HepG2 (cell line): ENCODE measurements around the gene TXNRD2. TPM values are rescaled to one million over a fixed set of nuclear protein-coding genes. Genes with fewer than 3 reads are reported as not detected.
A peak's percentile ranks its signal among the peaks of the same experiment; 100 is the strongest.

Experiments
- GATA4 ChIP-seq: sonication (generic); IDR thresholded peaks from 2 replicates; pipeline ENCODE4 v1.6.1; 2016; ENCODE audit warnings: antibody characterized with exemption, low read depth, borderline replicate concordance
- GMEB1 ChIP-seq: sonication (generic); formaldehyde crosslinking; IDR thresholded peaks from 2 replicates; pipeline ENCODE4 v1.5.1; 2020; ENCODE audit warnings: missing genetic modification reagents, mild to moderate bottlenecking, borderline replicate concordance
- HNF4G ChIP-seq, 2 experiments: sonication (generic) in 1 of 2; formaldehyde crosslinking in 1 of 2; IDR thresholded peaks; 2 replicates each; pipeline versions ENCODE4 v1.4.0 to v1.6.1; 2011 to 2020; ENCODE audit warnings: borderline replicate concordance in 2 of 2, low read depth in 2 of 2, mild to moderate bottlenecking in 2 of 2, low read length in 1 of 2, missing genetic modification reagents in 1 of 2, moderate library complexity in 1 of 2
- SAP130 ChIP-seq: IDR thresholded peaks from 2 replicates; pipeline ENCODE4 v1.6.1; 2016; ENCODE audit warnings: low read depth
- STAT5B ChIP-seq: sonication (generic); formaldehyde crosslinking; IDR thresholded peaks from 2 replicates; pipeline ENCODE4 v1.4.0; 2020; ENCODE audit warnings: missing genetic modification reagents
- TGIF2 ChIP-seq: IDR thresholded peaks from 2 replicates; pipeline ENCODE4 v1.6.1; 2016; ENCODE audit warnings: control low read depth, missing compliant biosample characterization
- TP53 ChIP-seq: sonication (generic); formaldehyde crosslinking; conservative IDR thresholded peaks from 2 replicates; pipeline ENCODE4 v1.4.0; 2020; ENCODE audit warnings: missing genetic modification reagents
- TSC22D2 ChIP-seq: sonication (generic); formaldehyde crosslinking; IDR thresholded peaks from 2 replicates; pipeline ENCODE4 v1.5.1; 2020; ENCODE audit warnings: missing genetic modification reagents, mild to moderate bottlenecking, borderline replicate concordance
- ZBTB14 ChIP-seq: sonication (generic); formaldehyde crosslinking; IDR thresholded peaks from 2 replicates; pipeline ENCODE4 v1.4.0; 2020; ENCODE audit warnings: missing genetic modification reagents
- ZC3H13 ChIP-seq: sonication (generic); formaldehyde crosslinking; IDR thresholded peaks from 2 replicates; pipeline ENCODE4 v1.8.1; 2023; ENCODE audit warnings: mild to moderate bottlenecking, missing genetic modification reagents, moderate library complexity
- ZMAT3 ChIP-seq: sonication (generic); formaldehyde crosslinking; conservative IDR thresholded peaks from 2 replicates; pipeline ENCODE4 v1.7.0; 2021; ENCODE audit warnings: missing genetic modification reagents
- ZNF138 ChIP-seq: sonication (generic); formaldehyde crosslinking; IDR thresholded peaks from 2 replicates; pipeline ENCODE4 v1.5.0; 2020; ENCODE audit warnings: mild to moderate bottlenecking, low read depth, missing genetic modification reagents
- ZNF430 ChIP-seq: sonication (generic); formaldehyde crosslinking; IDR thresholded peaks from 2 replicates; pipeline ENCODE4 v1.9.0; 2021; ENCODE audit warnings: mild to moderate bottlenecking, missing genetic modification reagents
- ZNF441 ChIP-seq: sonication (generic); formaldehyde crosslinking; IDR thresholded peaks from 2 replicates; pipeline ENCODE4 v1.7.0; 2021; ENCODE audit warnings: missing genetic modification reagents, borderline replicate concordance
- ZNF777 ChIP-seq: sonication (generic); formaldehyde crosslinking; IDR thresholded peaks from 2 replicates; pipeline ENCODE4 v1.4.0; 2020; ENCODE audit warnings: missing genetic modification reagents
- ZNF850 ChIP-seq: sonication (generic); formaldehyde crosslinking; conservative IDR thresholded peaks from 2 replicates; pipeline ENCODE4 v1.9.0; 2021; ENCODE audit warnings: mild to moderate bottlenecking, missing genetic modification reagents
- ZSCAN12 ChIP-seq: sonication (generic); formaldehyde crosslinking; IDR thresholded peaks from 2 replicates; pipeline ENCODE4 v1.9.0; 2021; ENCODE audit warnings: mild to moderate bottlenecking, missing genetic modification reagents
- polyA plus RNA-seq, 8 experiments: library from polyadenylated mRNA; depleted of rRNA in 3 of 8; stranded (reverse) in 7 of 8; unstranded in 1 of 8; fragments of >200 nt; fragmentation: Illumina TruSeq in 4 of 8; extraction: Trizol in 4 of 8; gene quantifications; 2 replicates each; pipeline versions ENCODE4 v1.2.1 to v1.2.3, GENCODE V29; 2011 to 2016; ENCODE audit warnings: low read depth in 4 of 8, missing spikeins in 1 of 8, mixed read lengths in 1 of 8; ENCODE audit not compliant: insufficient read depth in 1 of 8
- total RNA-seq, 5 experiments: library from RNA; depleted of rRNA; stranded (reverse); fragments of >200 nt; fragmentation: Illumina TruSeq; extraction: Trizol; gene quantifications; 2 replicates each; pipeline ENCODE4 v1.2.3, GENCODE V29; 2016; ENCODE audit warnings: low read depth in 1 of 5
- TF ChIP-seq, protein P1 (sequence below): sonication (generic); formaldehyde crosslinking; IDR thresholded peaks from 2 replicates; pipeline ENCODE4 v1.5.1; 2020; ENCODE audit warnings: mild to moderate bottlenecking, missing genetic modification reagents, moderate library complexity
- TF ChIP-seq, protein P2 (sequence below): sonication (generic); formaldehyde crosslinking; IDR thresholded peaks from 2 replicates; pipeline ENCODE4 v1.8.0; 2022; ENCODE audit warnings: low read depth, missing genetic modification reagents
- TF ChIP-seq, protein P3 (sequence below): IDR thresholded peaks from 2 replicates; pipeline ENCODE4 v1.6.1; 2016; ENCODE audit warnings: control low read depth

The TXNRD2 gene
- total and polyA plus RNA-seq, 2 of the 13 experiments (the other 11 are each of a cell fraction or from before 2014, with no cell fraction given), result 17.5 to 18.6 TPM

DNA sequence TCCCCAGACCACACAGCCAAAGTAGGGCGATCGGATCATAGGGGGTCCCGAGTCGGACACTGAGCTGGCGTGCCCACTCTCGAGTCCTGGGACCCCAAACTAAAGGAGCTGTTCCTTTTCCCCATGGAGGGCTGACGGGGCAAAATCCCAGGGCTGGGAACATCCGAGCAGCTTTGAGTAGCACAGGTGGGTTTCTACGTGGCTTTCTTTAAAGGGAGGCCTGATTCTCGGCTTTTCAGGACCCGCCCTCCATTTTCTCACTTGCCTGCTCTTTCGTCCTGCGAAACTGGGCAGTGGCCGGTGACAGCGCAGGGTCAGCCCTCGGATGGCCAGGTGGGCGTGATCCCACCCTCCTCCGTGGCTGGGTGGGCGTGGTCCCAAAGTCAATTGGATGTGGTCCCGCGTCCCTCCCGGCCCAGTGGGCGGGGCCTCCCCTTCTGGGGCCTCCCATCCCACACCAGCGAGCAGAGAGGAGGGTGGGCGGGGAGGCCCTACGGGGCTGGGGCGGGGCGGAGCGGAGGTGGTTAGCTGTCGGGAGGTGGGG lies 17.5 kb upstream of the TXNRD2 start (continued):
- TF ChIP-seq HNF4G (IDR thresholded peaks at IDR 0.05; ENCODE audit: borderline replicate concordance, low read depth, low read length) (no peak), HNF4G (CRISPR knock-in tag; IDR thresholded peaks at IDR 0.05; ENCODE audit: borderline replicate concordance, low read depth) (0 out of 2 replicates have a peak, but pooled peaks have one; percentile 12), GATA4 (peak; percentile 6; the same call in 1 of the 2 replicates), STAT5B (CRISPR knock-in tag) (no peak), TGIF2 (CRISPR knock-in tag) (0 out of 2 replicates have a peak, but pooled peaks have one; percentile 64), ZNF850 (CRISPR knock-in tag) (no peak), ZBTB14 (CRISPR knock-in tag) (no peak), ZMAT3 (CRISPR knock-in tag) (peak; percentile 13; the same call in 1 of the 2 replicates), GMEB1 (peak; percentile 23; the same call in 1 of the 2 replicates), ZNF138 (CRISPR knock-in tag) (no peak), ZNF430 (CRISPR knock-in tag) (no peak), TSC22D2 (CRISPR knock-in tag) (no peak), ZSCAN12 (no peak), ZNF777 (CRISPR knock-in tag) (peak; percentile 25; the same call in 1 of the 2 replicates), ZC3H13 (CRISPR knock-in tag) (0 out of 2 replicates have a peak, but pooled peaks have one; percentile 2), TP53 (CRISPR knock-in tag) (no peak), SAP130 (CRISPR knock-in tag) (peak; percentile 67; the same call in 1 of the 2 replicates), ZNF441 (CRISPR knock-in tag) (peak; percentile 99)
- TF ChIP-seq, protein P1, sequence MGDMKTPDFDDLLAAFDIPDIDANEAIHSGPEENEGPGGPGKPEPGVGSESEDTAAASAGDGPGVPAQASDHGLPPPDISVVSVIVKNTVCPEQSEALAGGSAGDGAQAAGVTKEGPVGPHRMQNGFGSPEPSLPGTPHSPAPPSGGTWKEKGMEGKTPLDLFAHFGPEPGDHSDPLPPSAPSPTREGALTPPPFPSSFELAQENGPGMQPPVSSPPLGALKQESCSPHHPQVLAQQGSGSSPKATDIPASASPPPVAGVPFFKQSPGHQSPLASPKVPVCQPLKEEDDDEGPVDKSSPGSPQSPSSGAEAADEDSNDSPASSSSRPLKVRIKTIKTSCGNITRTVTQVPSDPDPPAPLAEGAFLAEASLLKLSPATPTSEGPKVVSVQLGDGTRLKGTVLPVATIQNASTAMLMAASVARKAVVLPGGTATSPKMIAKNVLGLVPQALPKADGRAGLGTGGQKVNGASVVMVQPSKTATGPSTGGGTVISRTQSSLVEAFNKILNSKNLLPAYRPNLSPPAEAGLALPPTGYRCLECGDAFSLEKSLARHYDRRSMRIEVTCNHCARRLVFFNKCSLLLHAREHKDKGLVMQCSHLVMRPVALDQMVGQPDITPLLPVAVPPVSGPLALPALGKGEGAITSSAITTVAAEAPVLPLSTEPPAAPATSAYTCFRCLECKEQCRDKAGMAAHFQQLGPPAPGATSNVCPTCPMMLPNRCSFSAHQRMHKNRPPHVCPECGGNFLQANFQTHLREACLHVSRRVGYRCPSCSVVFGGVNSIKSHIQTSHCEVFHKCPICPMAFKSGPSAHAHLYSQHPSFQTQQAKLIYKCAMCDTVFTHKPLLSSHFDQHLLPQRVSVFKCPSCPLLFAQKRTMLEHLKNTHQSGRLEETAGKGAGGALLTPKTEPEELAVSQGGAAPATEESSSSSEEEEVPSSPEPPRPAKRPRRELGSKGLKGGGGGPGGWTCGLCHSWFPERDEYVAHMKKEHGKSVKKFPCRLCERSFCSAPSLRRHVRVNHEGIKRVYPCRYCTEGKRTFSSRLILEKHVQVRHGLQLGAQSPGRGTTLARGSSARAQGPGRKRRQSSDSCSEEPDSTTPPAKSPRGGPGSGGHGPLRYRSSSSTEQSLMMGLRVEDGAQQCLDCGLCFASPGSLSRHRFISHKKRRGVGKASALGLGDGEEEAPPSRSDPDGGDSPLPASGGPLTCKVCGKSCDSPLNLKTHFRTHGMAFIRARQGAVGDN (CRISPR knock-in tag), result peak; percentile 68; the same call in 1 of the 2 replicates
- TF ChIP-seq, protein P2, sequence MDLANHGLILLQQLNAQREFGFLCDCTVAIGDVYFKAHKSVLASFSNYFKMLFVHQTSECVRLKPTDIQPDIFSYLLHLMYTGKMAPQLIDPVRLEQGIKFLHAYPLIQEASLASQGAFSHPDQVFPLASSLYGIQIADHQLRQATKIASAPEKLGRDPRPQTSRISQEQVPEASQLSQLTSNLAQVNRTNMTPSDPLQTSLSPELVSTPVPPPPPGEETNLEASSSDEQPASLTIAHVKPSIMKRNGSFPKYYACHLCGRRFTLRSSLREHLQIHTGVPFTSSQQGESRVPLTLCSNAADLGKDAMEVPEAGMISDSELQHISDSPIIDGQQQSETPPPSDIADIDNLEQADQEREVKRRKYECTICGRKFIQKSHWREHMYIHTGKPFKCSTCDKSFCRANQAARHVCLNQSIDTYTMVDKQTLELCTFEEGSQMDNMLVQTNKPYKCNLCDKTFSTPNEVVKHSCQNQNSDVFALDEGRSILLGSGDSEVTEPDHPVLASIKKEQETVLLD (CRISPR knock-in tag), result no peak
- TF ChIP-seq, protein P3, sequence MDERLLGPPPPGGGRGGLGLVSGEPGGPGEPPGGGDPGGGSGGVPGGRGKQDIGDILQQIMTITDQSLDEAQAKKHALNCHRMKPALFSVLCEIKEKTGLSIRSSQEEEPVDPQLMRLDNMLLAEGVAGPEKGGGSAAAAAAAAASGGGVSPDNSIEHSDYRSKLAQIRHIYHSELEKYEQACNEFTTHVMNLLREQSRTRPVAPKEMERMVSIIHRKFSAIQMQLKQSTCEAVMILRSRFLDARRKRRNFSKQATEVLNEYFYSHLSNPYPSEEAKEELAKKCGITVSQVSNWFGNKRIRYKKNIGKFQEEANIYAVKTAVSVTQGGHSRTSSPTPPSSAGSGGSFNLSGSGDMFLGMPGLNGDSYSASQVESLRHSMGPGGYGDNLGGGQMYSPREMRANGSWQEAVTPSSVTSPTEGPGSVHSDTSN (CRISPR knock-in tag), result no peak
